HCT116 (cell line): ENCODE results near the gene NTN5. TPM values are rescaled to one million over a fixed set of nuclear protein-coding genes. Genes with fewer than 3 reads are reported as not detected.

Experiments used
- ATAC-seq: fragments of 200-7000 bp; cut with Tn5 transposase; 2 replicates; pipeline ENCODE4 v1.9.1; 2020; ENCODE audit warnings: mild to moderate bottlenecking, moderate library complexity
- BruUV-seq: library from RNA; stranded (reverse); fragments of 400-500 nt; replicated peaks from 2 replicates; lab custom pipeline; 2021; lab: Mats Ljungman, UMichigan
- CTCF ChIA-PET: fragments of 300-600 bp; sonication (Branson Sonifier 250); formaldehyde crosslinking; loops from one replicate; lab custom pipeline; 2021; ENCODE audit warnings: antibody characterized with exemption; lab: Charles Lee
- POLR2A ChIA-PET: fragments of 300-600, 350-600 bp; sonication (Branson Sonifier 250); formaldehyde crosslinking; loops from one replicate; lab custom pipeline; 2021; ENCODE audit warnings: antibody characterized with exemption; lab: Charles Lee
- RAD21 ChIA-PET, 2 experiments: fragments of 300-600 bp; sonication (Branson Sonifier 250); formaldehyde crosslinking; loops; one replicate each; lab custom pipeline; 2023; ENCODE audit warnings: low total read pairs in 2 of 2; ENCODE audit not compliant: uncharacterized antibody in 2 of 2, unreplicated experiment in 2 of 2, low non-redundant PET in 1 of 2; lab: Charles Lee
- DNase-seq: peaks from one replicate; pipeline ENCODE4 v3.0.0-alpha.2; 2010; ENCODE audit warnings: low read depth, low spot score
- H2AFZ ChIP-seq: fragments of 200-600 bp; shearing (Covaris generic), sonication (generic); 2 replicates; pipeline ENCODE4 v1.6.1; 2017; ENCODE audit warnings: low read depth, mixed run types, mixed read lengths, antibody characterized with exemption, low read length; ENCODE audit not compliant: poor library complexity, severe bottlenecking
- H3K27ac ChIP-seq: 2 replicates; pipeline ENCODE4 v1.5.1; 2012; ENCODE audit warnings: low read depth, low read length
- H3K27me3 ChIP-seq: fragments of 200-600 bp; sonication (generic); 2 replicates; pipeline ENCODE4 v1.6.1; 2016; ENCODE audit warnings: mixed run types, low read length, mixed read lengths; ENCODE audit not compliant: insufficient read depth
- H3K36me3 ChIP-seq, 2 experiments: fragments of 200-500 bp in 1 of 2; fragments of 200-600 bp in 1 of 2; sonication (Bioruptor generic) in 1 of 2; sonication (generic) in 1 of 2; 2 replicates each; pipeline versions ENCODE4 v1.5.1 to v1.6.1; 2014 to 2016; ENCODE audit warnings: low read length in 2 of 2, inconsistent platforms in 1 of 2, mixed read lengths in 1 of 2, mixed run types in 1 of 2; ENCODE audit not compliant: insufficient read depth in 2 of 2, control insufficient read depth in 1 of 2
- H3K4me1 ChIP-seq, 2 experiments: fragments of 200-600 bp in 1 of 2; sonication (generic) in 1 of 2; 2 replicates each; pipeline versions ENCODE4 v1.5.1 to v1.6.1; 2012 to 2017; ENCODE audit warnings: low read length in 2 of 2, inconsistent platforms in 1 of 2, mild to moderate bottlenecking in 1 of 2, mixed read lengths in 1 of 2, mixed run types in 1 of 2, moderate library complexity in 1 of 2; ENCODE audit not compliant: insufficient read depth in 2 of 2, control insufficient read depth in 1 of 2
- H3K4me2 ChIP-seq: fragments of 200-600 bp; sonication (generic); 2 replicates; pipeline ENCODE4 v1.6.1; 2017; ENCODE audit warnings: mixed run types, low read length, mixed read lengths
- H3K4me3 ChIP-seq, 2 experiments: fragments of 200-600 bp in 1 of 2; sonication (generic) in 1 of 2; replicated peaks in 1 of 2; 2 replicates each; pipeline ENCODE4 v1.5.1; 2011 to 2016; ENCODE audit warnings: low read length in 2 of 2, control low read depth in 1 of 2, low read depth in 1 of 2, mild to moderate bottlenecking in 1 of 2, mixed read lengths in 1 of 2, mixed run types in 1 of 2
- H3K79me2 ChIP-seq: fragments of 200-600 bp; sonication (generic); 2 replicates; pipeline ENCODE4 v1.6.1; 2017; ENCODE audit warnings: mild to moderate bottlenecking, mixed run types, low read length, moderate library complexity, mixed read lengths; ENCODE audit not compliant: insufficient read depth
- H3K9ac ChIP-seq: fragments of 200-600 bp; sonication (generic); 2 replicates; pipeline ENCODE4 v1.6.1; 2016; ENCODE audit warnings: low read length, mixed read lengths
- H3K9me2 ChIP-seq: fragments of 200-600 bp; sonication (generic), shearing (Covaris generic); 2 replicates; pipeline ENCODE4 v1.6.1; 2017; ENCODE audit warnings: mixed run types, mild to moderate bottlenecking, moderate library complexity; ENCODE audit not compliant: insufficient read depth
- H3K9me3 ChIP-seq, 2 experiments: fragments of 200-500 bp in 1 of 2; fragments of 200-600 bp in 1 of 2; sonication (Bioruptor generic) in 1 of 2; sonication (generic) in 1 of 2; 2 replicates each; pipeline ENCODE4 v1.6.1; 2014 to 2017; ENCODE audit warnings: low read length in 2 of 2, mixed read lengths in 2 of 2, inconsistent platforms in 1 of 2, low read depth in 1 of 2, mild to moderate bottlenecking in 1 of 2, mixed run types in 1 of 2, moderate library complexity in 1 of 2; ENCODE audit not compliant: control insufficient read depth in 1 of 2, insufficient read depth in 1 of 2
- H4K20me1 ChIP-seq: fragments of 200-600 bp; sonication (generic), shearing (Covaris generic); 2 replicates; pipeline ENCODE4 v1.6.1; 2017; ENCODE audit warnings: mixed run types, mild to moderate bottlenecking, moderate library complexity; ENCODE audit not compliant: insufficient read depth
- CEBPB ChIP-seq: IDR thresholded peaks from 2 replicates; pipeline ENCODE4 v1.6.1; 2012; ENCODE audit warnings: low read depth
- EGR1 ChIP-seq: IDR thresholded peaks from 2 replicates; pipeline ENCODE4 v1.6.1; 2012; ENCODE audit warnings: low read depth
- JUND ChIP-seq: IDR thresholded peaks from 2 replicates; pipeline ENCODE4 v1.6.1; 2012
- POLR2AphosphoS5 ChIP-seq: IDR thresholded peaks from 2 replicates; pipeline ENCODE4 v1.6.1; 2011; ENCODE audit warnings: mild to moderate bottlenecking, low read depth, low read length, moderate library complexity
- TCF7L2 ChIP-seq: IDR thresholded peaks from 2 replicates; pipeline ENCODE4 v1.7.0; 2011; ENCODE audit warnings: borderline replicate concordance, inconsistent platforms; ENCODE audit not compliant: insufficient read depth, insufficient read length; ENCODE audit errors: extremely low read depth
- YY1 ChIP-seq: IDR thresholded peaks from 2 replicates; pipeline ENCODE4 v1.6.1; 2011; ENCODE audit warnings: low read length, low read depth, moderate library complexity, mild to moderate bottlenecking; ENCODE audit not compliant: insufficient replicate concordance; ENCODE audit errors: extremely low read depth
- intact Hi-C: fragments of 100-400 bp; cut with micrococcal nuclease; formaldehyde crosslinking; loops from 2 replicates; pipeline ENCODE4 v1.10.0; 2022
- total RNA-seq: library from RNA; stranded (reverse); gene quantifications from one replicate; pipeline ENCODE4 v1.2.1, GENCODE V29; 2021; ENCODE audit not compliant: unreplicated experiment

Gene NTN5
- total RNA-seq, 1 experiment from 2014 or later, result 3.1 TPM

GRCh38 chr19:48616041-48616436, 56.8 kb downstream of the NTN5 start:
- H3K9me2 ChIP-seq, result no peaks in the 10 kb centered on the region
- intact Hi-C loops, result no loop called here
- TF ChIP-seq CEBPB (no peak), POLR2AphosphoS5 (0 out of 2 replicates have a peak, but pooled peaks have one; percentile 2)
- no peaks in the 10 kb centered on the region for H3K27me3 ChIP-seq
- no peaks in the 10 kb centered on the region for H3K9me3 ChIP-seq
- DNase-seq, result no peak
- peaks cover 20 to 37% of the 10 kb centered on the region in 2 experiments for H3K36me3 ChIP-seq
- ChIA-PET CTCF (no interaction called here), POLR2A (interaction anchor here (0.6 to 2.0 kb wide), 2 partner anchors 14 to 22 kb away, joined by 3 to 9 read pairs; no protein-coding TSS in a partner anchor), RAD21 (no interaction called here)
- BruUV-seq, result no TSS peak
- peak overlapping the region; percentile 86 for H3K27ac ChIP-seq
- peaks cover 33 to 52% of the 10 kb centered on the region in 2 experiments for H3K4me1 ChIP-seq
- no peak overlapping the region for H2AFZ ChIP-seq
- H4K20me1 ChIP-seq, result peaks cover 34% of the 10 kb centered on the region; the same call in 1 of the 2 replicates
- H3K4me2 ChIP-seq, result peak overlapping the region; percentile 87
- H3K9ac ChIP-seq, result peak overlapping the region; percentile 99; the same call in 1 of the 2 replicates
- peak overlapping the region in 1 of 2 experiments; percentile 37; a peak in 3 of 4 replicates for H3K4me3 ChIP-seq
- ATAC-seq, result no peak
- H3K79me2 ChIP-seq, result peaks cover 46% of the 10 kb centered on the region

GRCh38 chr19:48615231-48616040, 57.4 kb downstream of the NTN5 start:
- Histone ChIP-seq H3K9me2 (no peaks in the 10 kb centered on the region), H3K4me3 (peak overlapping the region; percentile 23 to 37), H3K9me3 (no peaks in the 10 kb centered on the region), H4K20me1 (peaks cover 34% of the 10 kb centered on the region; the same call in 1 of the 2 replicates), H3K27ac (peak overlapping the region; percentile 86), H3K4me2 (peak overlapping the region; percentile 87), H2AFZ (no peak overlapping the region), H3K9ac (peak overlapping the region; percentile 99), H3K4me1 (peaks cover 33 to 51% of the 10 kb centered on the region in 2 experiments), H3K36me3 (peaks cover 20 to 37% of the 10 kb centered on the region in 2 experiments), H3K27me3 (no peaks in the 10 kb centered on the region), H3K79me2 (peaks cover 44% of the 10 kb centered on the region)
- CTCF ChIA-PET, result no interaction called here
- ATAC-seq (no peak), DNase-seq (no peak)
- POLR2A ChIA-PET, result interaction anchor here (0.6 to 1.9 kb wide), 3 partner anchors 9 to 122 kb away, joined by 3 to 7 read pairs (median 3); no protein-coding TSS in a partner anchor
- RAD21 ChIA-PET, result no interaction called here
- TF ChIP-seq JUND, result no peak
- TF ChIP-seq POLR2AphosphoS5, result peak; percentile 40
- TF ChIP-seq TCF7L2, result no peak
- no peak for TF ChIP-seq YY1
- no peak for TF ChIP-seq EGR1
- no TSS peak for BruUV-seq
- intact Hi-C loops, result no loop called here
